ENCODE measurements around the gene NPHS2. TPM values are rescaled to one million over a fixed set of nuclear protein-coding genes. Genes with fewer than 3 reads are reported as not detected.
A peak's percentile ranks its signal among the peaks of the same experiment; 100 is the strongest.

Gene NPHS2
- not detected in 2 replicates for total RNA-seq (2014; rRNA removed; shearing (Covaris generic))
- polyA plus RNA-seq (2015; cell fraction: cytosol; rRNA removed) = not detected in 2 replicates
- not detected in 2 replicates for polyA plus RNA-seq (2015; cell fraction: nucleus; rRNA removed)

GRCh38 chr1:179575497-179576314 lies at the start of gene NPHS2:
NPHS2 (minus strand) TSS chr1:179575948; CDS start chr1:179575864, 84 bp downstream.
- no peak for DNase-seq (ENCODE audit: low read depth)

GRCh38 chr1:179612361-179612760 lies 36.6 kb upstream of the NPHS2 start:
- DNase-seq (ENCODE audit: low read depth) = no peak

- DNase-seq (ENCODE audit: low read depth) = no peak
These were observed 25.3 kb upstream of the NPHS2 start for GRCh38 chr1:179601093-179601492.

- DNase-seq (ENCODE audit: low read depth) = no peak
These were observed 24.0 kb upstream of the NPHS2 start for GRCh38 chr1:179599623-179600249.

- no peak for DNase-seq (ENCODE audit: low read depth)
These were observed 22.9 kb upstream of the NPHS2 start for GRCh38 chr1:179598631-179599030.

GRCh38 chr1:179591592-179592580 lies 16.1 kb upstream of the NPHS2 start, which contains the start of gene TDRD5:
TDRD5 (plus strand) TSS chr1:179591832; CDS start chr1:179592616, 784 bp downstream.
- DNase-seq (ENCODE audit: low read depth) = no peak

- DNase-seq (ENCODE audit: low read depth) = no peak
These were observed 15.5 kb upstream of the NPHS2 start for GRCh38 chr1:179591253-179591591.

- no peak for DNase-seq (ENCODE audit: low read depth)
These were observed 14.9 kb upstream of the NPHS2 start for GRCh38 chr1:179590671-179591070.

GRCh38 chr1:179589509-179589908 lies 13.8 kb upstream of the NPHS2 start:
- DNase-seq (ENCODE audit: low read depth) = no peak

- DNase-seq (ENCODE audit: low read depth) = no peak
These were observed 12.8 kb upstream of the NPHS2 start for GRCh38 chr1:179588425-179589024.

GRCh38 chr1:179587336-179587735 lies 11.6 kb upstream of the NPHS2 start:
- no peak for DNase-seq (ENCODE audit: low read depth)

- DNase-seq (ENCODE audit: low read depth) = peak; percentile 16
These were observed 10.5 kb upstream of the NPHS2 start for GRCh38 chr1:179586107-179586823.

GRCh38 chr1:179583771-179584320 lies 8.1 kb upstream of the NPHS2 start:
- no peak for DNase-seq (ENCODE audit: low read depth)

- DNase-seq (ENCODE audit: low read depth) = no peak
These were observed 761 bp upstream of the NPHS2 start for GRCh38 chr1:179576509-179576908.

GRCh38 chr1:179558078-179558477 lies 17.7 kb downstream of the NPHS2 start:
- DNase-seq (ENCODE audit: low read depth) = no peak

GRCh38 chr1:179554427-179554826 lies 21.3 kb downstream of the NPHS2 start:
- no peak for DNase-seq (ENCODE audit: low read depth)

GRCh38 chr1:179550746-179551682 lies 24.7 kb downstream of the NPHS2 start:
- DNase-seq (ENCODE audit: low read depth) = peak; percentile 70

GRCh38 chr1:179549368-179549700 lies 26.4 kb downstream of the NPHS2 start:
- DNase-seq (ENCODE audit: low read depth) = no peak

All from HT1080 (cell line).